PFSK-1 (cell line): Measurements from ENCODE around the gene INPP5A.

ENCODE experiments used
- SIN3A ChIP-seq: IDR thresholded peaks from 2 replicates; pipeline ENCODE4 v1.6.1; 2012; ENCODE audit warnings: mild to moderate bottlenecking, low read length, moderate library complexity, borderline replicate concordance; ENCODE audit not compliant: insufficient read depth
- TAF1 ChIP-seq: IDR thresholded peaks from 2 replicates; pipeline ENCODE4 v1.6.1; 2012; ENCODE audit warnings: low read length, control low read depth, borderline replicate concordance; ENCODE audit not compliant: insufficient read depth
- TF ChIP-seq, protein P1 (sequence below), 2 experiments: IDR thresholded peaks; 2 replicates each; pipeline versions ENCODE4 v1.6.1 to v1.8.0; 2011 to 2012; ENCODE audit warnings: low read depth in 2 of 2, low read length in 2 of 2, control low read depth in 1 of 2, inconsistent platforms in 1 of 2, mild to moderate bottlenecking in 1 of 2, moderate library complexity in 1 of 2; ENCODE audit not compliant: insufficient read depth in 1 of 2

DNA sequence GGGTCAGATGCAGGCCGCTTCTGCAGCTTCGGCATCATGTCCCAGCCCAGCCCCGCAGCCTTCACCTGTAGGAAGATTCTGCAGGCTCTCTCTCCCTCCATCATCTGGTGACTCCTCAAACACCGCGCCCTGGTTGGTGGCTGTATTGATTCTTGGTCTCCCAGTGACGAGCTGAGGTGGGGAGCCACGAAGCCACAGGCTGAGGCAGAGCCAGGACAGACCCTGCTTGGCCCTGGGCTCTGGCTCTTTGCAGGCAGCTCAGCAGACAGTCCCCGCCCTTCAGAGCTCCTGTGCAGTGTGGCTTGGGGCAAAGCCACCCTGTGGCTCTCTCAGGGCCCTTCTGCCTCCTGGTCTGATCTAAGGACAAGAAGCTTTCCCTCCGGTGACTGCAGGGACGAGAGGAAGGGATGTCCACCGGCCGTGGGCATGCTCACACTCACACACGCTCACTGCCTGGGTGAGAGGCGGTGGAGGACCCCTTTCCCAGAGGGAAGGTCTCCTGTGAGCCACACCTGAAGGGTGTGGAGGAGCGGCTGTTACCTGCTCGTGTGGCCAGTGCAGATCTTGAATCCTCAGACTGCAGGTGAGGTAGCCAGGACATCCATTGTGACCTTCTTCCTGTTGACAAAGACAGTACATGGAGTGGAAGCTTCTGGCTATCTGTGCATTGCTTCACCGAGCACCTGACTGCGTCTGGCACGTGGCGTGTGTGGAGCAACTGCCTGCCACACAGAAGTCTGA lies 79.6 kb downstream of the INPP5A start:
- TF ChIP-seq, protein P1, sequence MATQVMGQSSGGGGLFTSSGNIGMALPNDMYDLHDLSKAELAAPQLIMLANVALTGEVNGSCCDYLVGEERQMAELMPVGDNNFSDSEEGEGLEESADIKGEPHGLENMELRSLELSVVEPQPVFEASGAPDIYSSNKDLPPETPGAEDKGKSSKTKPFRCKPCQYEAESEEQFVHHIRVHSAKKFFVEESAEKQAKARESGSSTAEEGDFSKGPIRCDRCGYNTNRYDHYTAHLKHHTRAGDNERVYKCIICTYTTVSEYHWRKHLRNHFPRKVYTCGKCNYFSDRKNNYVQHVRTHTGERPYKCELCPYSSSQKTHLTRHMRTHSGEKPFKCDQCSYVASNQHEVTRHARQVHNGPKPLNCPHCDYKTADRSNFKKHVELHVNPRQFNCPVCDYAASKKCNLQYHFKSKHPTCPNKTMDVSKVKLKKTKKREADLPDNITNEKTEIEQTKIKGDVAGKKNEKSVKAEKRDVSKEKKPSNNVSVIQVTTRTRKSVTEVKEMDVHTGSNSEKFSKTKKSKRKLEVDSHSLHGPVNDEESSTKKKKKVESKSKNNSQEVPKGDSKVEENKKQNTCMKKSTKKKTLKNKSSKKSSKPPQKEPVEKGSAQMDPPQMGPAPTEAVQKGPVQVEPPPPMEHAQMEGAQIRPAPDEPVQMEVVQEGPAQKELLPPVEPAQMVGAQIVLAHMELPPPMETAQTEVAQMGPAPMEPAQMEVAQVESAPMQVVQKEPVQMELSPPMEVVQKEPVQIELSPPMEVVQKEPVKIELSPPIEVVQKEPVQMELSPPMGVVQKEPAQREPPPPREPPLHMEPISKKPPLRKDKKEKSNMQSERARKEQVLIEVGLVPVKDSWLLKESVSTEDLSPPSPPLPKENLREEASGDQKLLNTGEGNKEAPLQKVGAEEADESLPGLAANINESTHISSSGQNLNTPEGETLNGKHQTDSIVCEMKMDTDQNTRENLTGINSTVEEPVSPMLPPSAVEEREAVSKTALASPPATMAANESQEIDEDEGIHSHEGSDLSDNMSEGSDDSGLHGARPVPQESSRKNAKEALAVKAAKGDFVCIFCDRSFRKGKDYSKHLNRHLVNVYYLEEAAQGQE (IDR thresholded peaks at IDR 0.05; ENCODE audit: insufficient read depth in 1 of 2, low read depth in 2 of 2, low read length in 2 of 2), result no peak
- no peak for TF ChIP-seq SIN3A
- no peak for TF ChIP-seq TAF1
